Measurements from ENCODE around the gene FLNA.
"Not testable (repeated sequence)": the region's sequence is repeated elsewhere in the genome, so short reads cannot be mapped to it uniquely, and the experiment has no call there.

The FLNA gene

GRCh38 chrX:154409222-154409871 lies 34.9 kb upstream of the FLNA start, which contains the start of gene DNASE1L1:
Gene DNASE1L1 (minus strand): TSS chrX:154409254. CDS start chrX:154405568, 3,686 bp downstream.
- WGBS (ENCODE audit: insufficient coverage, insufficient read length): no CpG with 5 or more reads among the region's 26 CpGs

DNA sequence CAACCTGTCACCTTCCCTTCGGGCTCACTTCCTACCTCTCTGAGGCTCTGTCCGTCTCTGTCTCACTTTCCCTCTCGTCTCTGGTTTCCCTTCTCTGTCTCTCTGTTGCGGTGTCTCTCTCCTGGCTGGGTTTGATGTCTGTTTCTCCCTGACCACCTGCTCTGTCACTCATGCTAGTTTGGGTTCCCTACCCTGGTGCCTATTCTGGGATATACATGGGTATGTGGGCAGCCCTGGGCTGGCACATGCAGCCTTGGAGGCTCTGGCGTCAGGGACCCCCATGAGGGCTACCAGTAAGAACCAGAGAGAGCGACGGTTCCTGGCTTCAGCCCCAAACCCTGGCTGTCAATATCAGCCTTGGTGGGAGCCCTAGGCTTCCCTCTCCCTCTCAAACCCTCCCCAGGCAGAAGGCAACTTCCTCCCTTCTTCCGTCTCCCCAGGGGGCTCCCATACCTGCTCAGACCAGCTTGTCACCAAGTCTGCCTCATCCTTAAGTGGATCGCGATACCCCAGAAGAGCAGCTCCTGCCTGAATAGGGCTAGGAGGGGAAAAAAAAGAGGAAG lies 34.3 kb upstream of the FLNA start:
- WGBS (ENCODE audit: insufficient coverage, insufficient read length): no CpG with 5 or more reads among the region's 10 CpGs
- DNase-seq (ENCODE audit: low read depth, low spot score): no peak

More at GRCh38 chrX:154409222-154409871, 34.9 kb upstream of the FLNA start, which contains the start of gene DNASE1L1:
- no peak for DNase-seq (ENCODE audit: low read depth, low spot score)
- H3K27ac ChIP-seq (ENCODE audit: low read length): no peak within 1 kb of the TSS
- peaks cover 3% of the 10 kb centered on the region; the same call in 1 of the 2 replicates for H3K36me3 ChIP-seq (ENCODE audit: control insufficient read depth, insufficient read depth, low read length)
- no peak within 1 kb of the TSS; the same call in 1 of the 2 replicates for H3K4me3 ChIP-seq (ENCODE audit: low read length)
- 0 out of 2 replicates have a peak, but pooled peaks cover 1% of the 10 kb centered on the region for H3K4me1 ChIP-seq (ENCODE audit: control insufficient read depth, insufficient read depth, low read length)
- no peaks in the 10 kb centered on the region for H3K27me3 ChIP-seq (ENCODE audit: control insufficient read depth, insufficient read depth, low read length)
- no peaks in the 10 kb centered on the region for H3K9me3 ChIP-seq (ENCODE audit: control insufficient read depth, insufficient read depth, low read length)

GRCh38 chrX:154404625-154405192 lies 30.3 kb upstream of the FLNA start:
- WGBS (ENCODE audit: insufficient coverage, insufficient read length): no CpG with 5 or more reads among the region's 16 CpGs
- H3K4me1 ChIP-seq (ENCODE audit: control insufficient read depth, insufficient read depth, low read length): peaks cover 3% of the 10 kb centered on the region; the same call in 1 of the 2 replicates
- no peaks in the 10 kb centered on the region for H3K27me3 ChIP-seq (ENCODE audit: control insufficient read depth, insufficient read depth, low read length)
- peaks cover 15% of the 10 kb centered on the region; the same call in 1 of the 2 replicates for H3K36me3 ChIP-seq (ENCODE audit: control insufficient read depth, insufficient read depth, low read length)
- H3K4me3 ChIP-seq (ENCODE audit: low read length): no peak overlapping the region
- no peak overlapping the region for H3K27ac ChIP-seq (ENCODE audit: low read length)
- DNase-seq (ENCODE audit: low read depth, low spot score): no peak
- H3K9me3 ChIP-seq (ENCODE audit: control insufficient read depth, insufficient read depth, low read length): no peaks in the 10 kb centered on the region

More for the DNA sequence above, 34.3 kb upstream of the FLNA start:
- H3K9me3 ChIP-seq (ENCODE audit: control insufficient read depth, insufficient read depth, low read length): no peaks in the 10 kb centered on the region
- H3K36me3 ChIP-seq (ENCODE audit: control insufficient read depth, insufficient read depth, low read length): peaks cover 2% of the 10 kb centered on the region; the same call in 1 of the 2 replicates
- no peak overlapping the region; the same call in 1 of the 2 replicates for H3K4me3 ChIP-seq (ENCODE audit: low read length)
- no peaks in the 10 kb centered on the region for H3K27me3 ChIP-seq (ENCODE audit: control insufficient read depth, insufficient read depth, low read length)
- 0 out of 2 replicates have a peak, but pooled peaks cover 1% of the 10 kb centered on the region for H3K4me1 ChIP-seq (ENCODE audit: control insufficient read depth, insufficient read depth, low read length)
- H3K27ac ChIP-seq (ENCODE audit: low read length): no peak overlapping the region

DNA sequence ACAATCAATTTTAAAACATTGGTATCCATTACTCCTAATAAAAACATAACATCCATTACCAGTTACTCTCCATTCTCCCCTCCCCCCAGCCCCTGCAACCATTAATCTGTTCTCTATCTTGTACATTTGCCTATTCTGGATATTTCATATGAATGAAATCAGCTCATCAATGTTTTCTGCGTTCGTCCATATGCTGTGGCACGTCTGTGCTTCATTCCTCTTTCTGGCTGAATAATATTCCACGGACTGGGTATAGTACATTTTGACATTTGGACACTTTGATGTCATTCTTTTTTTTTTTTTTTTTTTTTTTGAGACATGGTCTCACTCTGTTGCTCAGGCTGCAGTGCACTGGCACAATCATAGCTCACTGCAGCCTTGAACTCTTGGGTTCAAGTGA lies 29.4 kb upstream of the FLNA start:
- DNase-seq (ENCODE audit: low read depth, low spot score): no peak
- Histone ChIP-seq H3K27me3 (ENCODE audit: control insufficient read depth, insufficient read depth, low read length) (no peaks in the 10 kb centered on the region), H3K4me3 (ENCODE audit: low read length) (no peak overlapping the region), H3K27ac (ENCODE audit: low read length) (no peak overlapping the region), H3K9me3 (ENCODE audit: control insufficient read depth, insufficient read depth, low read length) (no peaks in the 10 kb centered on the region), H3K4me1 (ENCODE audit: control insufficient read depth, insufficient read depth, low read length) (peaks cover 4% of the 10 kb centered on the region; the same call in 1 of the 2 replicates), H3K36me3 (ENCODE audit: control insufficient read depth, insufficient read depth, low read length) (peaks cover 23% of the 10 kb centered on the region; the same call in 1 of the 2 replicates)
- no CpG with 5 or more reads among the region's 4 CpGs for WGBS (ENCODE audit: insufficient coverage, insufficient read length)

DNA sequence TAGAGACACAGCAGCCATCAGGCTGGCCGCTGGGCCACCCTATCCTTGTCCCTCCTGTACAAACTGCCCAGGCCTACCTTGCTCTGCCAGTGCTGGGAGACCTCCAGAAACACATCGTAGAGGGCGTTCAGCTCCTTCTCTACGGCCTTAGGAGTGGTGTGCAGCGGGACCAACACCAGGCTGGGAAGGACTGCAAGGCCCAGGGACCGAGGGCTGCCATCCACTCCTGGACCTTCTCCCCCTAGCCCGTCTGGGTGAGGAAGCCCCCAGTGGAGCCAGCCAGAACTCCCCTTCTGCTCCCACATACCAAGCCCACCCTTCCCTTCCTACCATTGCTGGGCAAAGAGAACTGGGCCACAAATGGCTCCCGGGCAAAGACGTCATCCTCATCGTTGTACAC lies 28.8 kb upstream of the FLNA start:
- Histone ChIP-seq H3K36me3 (ENCODE audit: control insufficient read depth, insufficient read depth, low read length) (peaks cover 23% of the 10 kb centered on the region; the same call in 1 of the 2 replicates), H3K4me3 (ENCODE audit: low read length) (no peak overlapping the region), H3K9me3 (ENCODE audit: control insufficient read depth, insufficient read depth, low read length) (no peaks in the 10 kb centered on the region), H3K27me3 (ENCODE audit: control insufficient read depth, insufficient read depth, low read length) (no peaks in the 10 kb centered on the region), H3K27ac (ENCODE audit: low read length) (no peak overlapping the region), H3K4me1 (ENCODE audit: control insufficient read depth, insufficient read depth, low read length) (peaks cover 3% of the 10 kb centered on the region; the same call in 1 of the 2 replicates)
- WGBS (ENCODE audit: insufficient coverage, insufficient read length): no CpG with 5 or more reads among the region's 10 CpGs
- DNase-seq (ENCODE audit: low read depth, low spot score): no peak

GRCh38 chrX:154402622-154403127 lies 28.2 kb upstream of the FLNA start:
- no peaks in the 10 kb centered on the region for H3K27me3 ChIP-seq (ENCODE audit: control insufficient read depth, insufficient read depth, low read length)
- H3K36me3 ChIP-seq (ENCODE audit: control insufficient read depth, insufficient read depth, low read length): peaks cover 23% of the 10 kb centered on the region; the same call in 1 of the 2 replicates
- H3K9me3 ChIP-seq (ENCODE audit: control insufficient read depth, insufficient read depth, low read length): no peaks in the 10 kb centered on the region
- peaks cover 3% of the 10 kb centered on the region; the same call in 1 of the 2 replicates for H3K4me1 ChIP-seq (ENCODE audit: control insufficient read depth, insufficient read depth, low read length)
- DNase-seq (ENCODE audit: low read depth, low spot score): no peak
- no peak overlapping the region for H3K4me3 ChIP-seq (ENCODE audit: low read length)
- H3K27ac ChIP-seq (ENCODE audit: low read length): no peak overlapping the region
- no CpG with 5 or more reads among the region's 19 CpGs for WGBS (ENCODE audit: insufficient coverage, insufficient read length)

- no peak for DNase-seq (ENCODE audit: low read depth, low spot score)
- H3K4me1 ChIP-seq (ENCODE audit: control insufficient read depth, insufficient read depth, low read length): peaks cover 3% of the 10 kb centered on the region; the same call in 1 of the 2 replicates
- no peaks in the 10 kb centered on the region for H3K27me3 ChIP-seq (ENCODE audit: control insufficient read depth, insufficient read depth, low read length)
- peaks cover 23% of the 10 kb centered on the region; the same call in 1 of the 2 replicates for H3K36me3 ChIP-seq (ENCODE audit: control insufficient read depth, insufficient read depth, low read length)
- no peak overlapping the region for H3K4me3 ChIP-seq (ENCODE audit: low read length)
- no CpG with 5 or more reads among the region's 6 CpGs for WGBS (ENCODE audit: insufficient coverage, insufficient read length)
- no peak overlapping the region for H3K27ac ChIP-seq (ENCODE audit: low read length)
- H3K9me3 ChIP-seq (ENCODE audit: control insufficient read depth, insufficient read depth, low read length): no peaks in the 10 kb centered on the region
Measured at GRCh38 chrX:154401918-154402621, 27.6 kb upstream of the FLNA start.

GRCh38 chrX:154401045-154401799 lies 26.8 kb upstream of the FLNA start:
- no peaks in the 10 kb centered on the region for H3K27me3 ChIP-seq (ENCODE audit: control insufficient read depth, insufficient read depth, low read length)
- no peak overlapping the region for H3K4me3 ChIP-seq (ENCODE audit: low read length)
- no CpG with 5 or more reads among the region's 6 CpGs for WGBS (ENCODE audit: insufficient coverage, insufficient read length)
- no peak for DNase-seq (ENCODE audit: low read depth, low spot score)
- H3K27ac ChIP-seq (ENCODE audit: low read length): no peak overlapping the region
- peaks cover 23% of the 10 kb centered on the region; the same call in 1 of the 2 replicates for H3K36me3 ChIP-seq (ENCODE audit: control insufficient read depth, insufficient read depth, low read length)
- peaks cover 3% of the 10 kb centered on the region; the same call in 1 of the 2 replicates for H3K4me1 ChIP-seq (ENCODE audit: control insufficient read depth, insufficient read depth, low read length)
- no peaks in the 10 kb centered on the region for H3K9me3 ChIP-seq (ENCODE audit: control insufficient read depth, insufficient read depth, low read length)

- not testable (repeated sequence) for DNase-seq (ENCODE audit: low read depth, low spot score); H3K27ac ChIP-seq (ENCODE audit: low read length); H3K4me3 ChIP-seq (ENCODE audit: low read length); H3K4me1 ChIP-seq (ENCODE audit: control insufficient read depth, insufficient read depth, low read length); H3K9me3 ChIP-seq (ENCODE audit: control insufficient read depth, insufficient read depth, low read length); H3K27me3 ChIP-seq (ENCODE audit: control insufficient read depth, insufficient read depth, low read length)
- WGBS (ENCODE audit: insufficient coverage, insufficient read length): no CpG with 5 or more reads among the region's 6 CpGs
- H3K36me3 ChIP-seq (ENCODE audit: control insufficient read depth, insufficient read depth, low read length): peaks cover 23% of the 10 kb centered on the region; the same call in 1 of the 2 replicates
Measured at GRCh38 chrX:154400369-154400817, 26.0 kb upstream of the FLNA start.
